Measurements from ENCODE around the gene TULP4. TPM values are rescaled to one million over a fixed set of nuclear protein-coding genes. Genes with fewer than 3 reads are reported as not detected.

Gene TULP4
- total and polyA plus RNA-seq, 2 of the 8 experiments (the other 6 are each of a cell fraction or from before 2014, with no cell fraction given) = 7.7 to 51.6 TPM

DNA sequence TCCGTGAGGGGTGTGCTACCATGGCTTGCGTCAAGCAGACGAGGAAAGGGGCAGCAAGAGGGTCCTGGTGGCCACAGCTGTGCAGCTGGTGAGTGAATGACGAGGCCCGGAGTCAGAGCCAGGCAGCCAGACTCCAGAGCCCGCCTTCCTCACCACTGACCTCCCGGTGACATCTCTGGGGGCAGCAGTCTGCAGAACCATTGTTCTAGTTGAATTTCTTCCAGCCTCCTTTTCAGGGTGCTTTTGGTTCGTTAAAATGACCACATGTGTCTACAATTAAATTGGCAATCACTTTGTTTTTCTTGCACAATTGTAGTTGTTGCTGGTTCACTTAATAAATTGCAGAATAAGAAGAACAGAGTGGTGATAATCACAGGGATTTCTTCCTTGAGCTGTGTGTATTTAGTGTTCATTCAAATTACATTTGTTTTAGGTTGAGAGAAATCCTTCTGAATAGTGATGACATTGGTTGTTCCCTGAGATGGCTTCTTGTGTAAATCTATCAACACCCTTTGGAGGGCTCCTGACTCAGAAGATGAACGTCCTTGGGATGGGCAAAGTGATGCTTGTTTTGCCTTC lies 96.4 kb downstream of the TULP4 start:
- Histone ChIP-seq H3K27me3 (replicated peaks in 1 of 4; ENCODE audit: control insufficient read depth in 3 of 4, extremely low read depth in 1 of 4, insufficient read depth in 3 of 4, low read length in 3 of 4) (no peaks in the 10 kb centered on the region), H3K4me2 (ENCODE audit: insufficient read depth in 1 of 2, low read depth in 2 of 2, low read length in 2 of 2) (no peak overlapping the region), H4K91ac (replicated peaks; ENCODE audit: insufficient read length, low read length) (no peak overlapping the region), H3K79me1 (ENCODE audit: low read depth, low read length) (no peaks in the 10 kb centered on the region), H2BK15ac (ENCODE audit: low read length) (no peak overlapping the region), H3K9ac (replicated peaks in 1 of 4; ENCODE audit: extremely low read depth in 1 of 4, low read depth in 3 of 4, low read length in 3 of 4) (no peak overlapping the region), H2AK5ac (ENCODE audit: low read depth, low read length) (no peak overlapping the region), H3K14ac (ENCODE audit: insufficient read length) (no peak overlapping the region), H4K5ac (ENCODE audit: insufficient read length, low read depth, low read length) (no peak overlapping the region), H3K56ac (replicated peaks; ENCODE audit: insufficient read length, low read depth, low read length) (no peak overlapping the region), H2BK5ac (ENCODE audit: low read depth, low read length) (no peak overlapping the region), H3K9me3 (ENCODE audit: insufficient read depth in 2 of 2, low read depth in 1 of 2, low read length in 1 of 2) (no peaks in the 10 kb centered on the region), H3K4me1 (replicated peaks in 1 of 4; ENCODE audit: control insufficient read depth in 3 of 4, insufficient read depth in 4 of 4, low read length in 3 of 4) (no peaks in the 10 kb centered on the region; a peak in 2 of 7 replicates), H2BK120ac (replicated peaks; ENCODE audit: low read depth, low read length) (no peak overlapping the region), H3K27ac (ENCODE audit: low read depth, low read length) (no peak overlapping the region), H3K23ac (ENCODE audit: insufficient read length) (no peak overlapping the region), H3K79me2 (ENCODE audit: control insufficient read depth in 1 of 2, insufficient read depth in 2 of 2, low read length in 2 of 2) (no peaks in the 10 kb centered on the region), H2BK12ac (ENCODE audit: low read depth, low read length) (no peak overlapping the region), H3K18ac (ENCODE audit: extremely low read depth, low read length) (no peak overlapping the region), H2AFZ (ENCODE audit: low read length) (no peak overlapping the region), H3K36me3 (ENCODE audit: control insufficient read depth in 2 of 4, insufficient read depth in 4 of 4, low read length in 3 of 4) (0 out of 8 replicates have a peak, but pooled peaks cover 0 to 2% (median 0%) of the 10 kb centered on the region in 4 experiments), H2BK20ac (ENCODE audit: low read length) (no peak overlapping the region), H4K8ac (ENCODE audit: extremely low read depth, insufficient read depth, low read length) (no peak overlapping the region), H3K23me2 (ENCODE audit: low read depth, low read length) (no peaks in the 10 kb centered on the region), H4K20me1 (replicated peaks in 1 of 2; ENCODE audit: control insufficient read depth in 1 of 2, insufficient read depth in 2 of 2, low read length in 2 of 2) (peaks cover 0 to 1% of the 10 kb centered on the region in 2 experiments), H3K4me3 (ENCODE audit: extremely low read depth in 1 of 4, insufficient read depth in 2 of 4, low read depth in 3 of 4, low read length in 4 of 4) (no peak overlapping the region), H3K4ac (replicated peaks; ENCODE audit: insufficient read length, low read depth, low read length) (no peak overlapping the region)
- TF ChIP-seq, protein P1, sequence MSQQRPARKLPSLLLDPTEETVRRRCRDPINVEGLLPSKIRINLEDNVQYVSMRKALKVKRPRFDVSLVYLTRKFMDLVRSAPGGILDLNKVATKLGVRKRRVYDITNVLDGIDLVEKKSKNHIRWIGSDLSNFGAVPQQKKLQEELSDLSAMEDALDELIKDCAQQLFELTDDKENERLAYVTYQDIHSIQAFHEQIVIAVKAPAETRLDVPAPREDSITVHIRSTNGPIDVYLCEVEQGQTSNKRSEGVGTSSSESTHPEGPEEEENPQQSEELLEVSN (IDR thresholded peaks at IDR 0.05) = no peak
- TF ChIP-seq ZNF274 (IDR thresholded peaks at IDR 0.05; ENCODE audit: borderline replicate concordance, extremely low read depth, low read length) = no peak
- TF ChIP-seq CHD1 (IDR thresholded peaks at IDR 0.05; ENCODE audit: low read depth, low read length) = no peak
- TF ChIP-seq GABPA (IDR thresholded peaks at IDR 0.05; ENCODE audit: borderline replicate concordance, insufficient read depth, low read length) = no peak
- no peak for TF ChIP-seq SRF (IDR thresholded peaks at IDR 0.05; ENCODE audit: low read depth, low read length)
- no peak for TF ChIP-seq NANOG (IDR thresholded peaks at IDR 0.05; ENCODE audit: insufficient read depth, low read depth, low read length, poor library complexity, severe bottlenecking)
- no peak for TF ChIP-seq KDM1A (IDR thresholded peaks at IDR 0.05; ENCODE audit: borderline replicate concordance, low read length)
- TF ChIP-seq GTF2F1 (IDR thresholded peaks at IDR 0.05; ENCODE audit: borderline replicate concordance, low read depth, low read length) = no peak
- no peak for TF ChIP-seq SAP30 (IDR thresholded peaks at IDR 0.05; ENCODE audit: insufficient read depth, insufficient replicate concordance, low read length)
- no peak for TF ChIP-seq YY1 (IDR thresholded peaks at IDR 0.05; ENCODE audit: low read depth, low read length)
- WGBS, 2 experiments (ENCODE audit: extremely low coverage in 1 of 2, insufficient coverage in 1 of 2, insufficient read length in 1 of 2, insufficient replicate concordance in 2 of 2, low coverage in 1 of 2, low lambda C conversion rate in 2 of 2, missing lambda C conversion rate in 1 of 2) = 88% methylated on average over 9 of the region's 9 CpGs; no CpG with 5 or more reads in 1 of the 2 experiments
- POLR2A ChIA-PET (ENCODE audit: partially characterized antibody) = no interaction called here
- DNase-seq (ENCODE audit: low read depth in 1 of 2, low spot score in 2 of 2) (no peak), FAIRE-seq (no peak)
- CTCF ChIA-PET (ENCODE audit: partially characterized antibody) = interaction anchor here (0.6 to 1.5 kb wide), 4 partner anchors 22 to 188 kb away, joined by 3 read pairs; no protein-coding TSS in a partner anchor
